ENCODE results near the gene CD3D. TPM values are rescaled to one million over a fixed set of nuclear protein-coding genes. Genes with fewer than 3 reads are reported as not detected.

The CD3D gene
- total and polyA plus RNA-seq, 12 donors: 0.44 to 8.0 (median 2.2) TPM

DNA sequence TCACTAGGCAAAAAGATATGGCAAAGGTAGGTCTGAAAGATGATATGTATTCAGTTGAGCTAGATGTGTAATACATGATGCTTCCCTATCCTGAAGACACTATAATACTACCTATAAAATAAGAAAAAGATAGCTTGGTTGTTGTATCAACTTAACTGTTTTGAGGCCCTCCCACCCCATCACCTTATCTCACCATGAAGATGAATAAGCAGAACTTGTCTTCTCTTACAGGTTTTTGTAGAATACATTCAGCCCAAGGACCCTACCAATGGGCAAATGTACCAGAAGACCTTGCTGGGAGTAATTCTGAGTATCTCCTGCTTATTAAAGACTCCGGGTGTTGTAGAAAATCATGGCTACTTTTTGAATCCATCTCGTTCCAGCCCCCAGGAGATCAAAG, 30.8 kb upstream of the CD3D start:
- no peak for DNase-seq
- Histone ChIP-seq H3K36me3 (replicated peaks in 1 of 2) (peaks cover 0 to 93% of the 10 kb centered on the region in 2 donors), H3K4me3 (no peak overlapping the region), H3K27ac (no peak overlapping the region), H3K4me1 (replicated peaks in 1 of 2) (no peaks in the 10 kb centered on the region), H3K27me3 (no peaks in the 10 kb centered on the region), H3K9me3 (replicated peaks in 1 of 3) (no peaks in the 10 kb centered on the region)
- 93 to 97% (median 94%) methylated on average over 2 of the region's 2 CpGs for WGBS, 4 donors
- TF ChIP-seq POLR2A (IDR thresholded peaks at IDR 0.05): no peak
- no peak for TF ChIP-seq CTCF (IDR thresholded peaks at IDR 0.05)
- intact Hi-C loops (cut with DNase I): no loop called here

DNA sequence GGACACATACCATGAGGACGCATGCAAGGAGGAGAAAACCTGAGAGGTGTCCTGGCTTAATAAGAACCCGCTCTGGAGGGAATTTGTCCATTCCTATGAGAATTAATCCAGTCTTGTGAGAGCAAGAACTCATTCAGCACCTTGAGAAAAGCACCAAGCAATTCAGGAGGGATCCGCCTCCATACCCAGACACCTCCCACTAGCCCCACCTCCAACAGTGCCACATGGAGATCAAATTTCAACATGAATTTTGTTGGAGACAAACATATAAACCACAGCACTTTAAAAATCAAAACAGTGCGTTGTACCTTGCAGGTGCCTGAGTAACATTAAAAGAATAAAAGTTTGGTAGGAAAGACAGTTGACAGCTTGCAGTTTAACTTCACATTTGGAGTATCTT, 28.3 kb upstream of the CD3D start:
- WGBS, 4 donors: 91 to 98% (median 94%) methylated on average over 4 of the region's 4 CpGs
- Histone ChIP-seq H3K9me3 (replicated peaks in 1 of 3) (no peaks in the 10 kb centered on the region), H3K27me3 (no peaks in the 10 kb centered on the region), H3K27ac (no peak overlapping the region), H3K4me1 (replicated peaks in 1 of 2) (no peaks in the 10 kb centered on the region), H3K4me3 (no peak overlapping the region), H3K36me3 (replicated peaks in 1 of 2) (peaks cover 0 to 98% of the 10 kb centered on the region in 2 donors)
- DNase-seq: no peak
- intact Hi-C loops (cut with DNase I): no loop called here
- TF ChIP-seq POLR2A (IDR thresholded peaks at IDR 0.05): no peak
- TF ChIP-seq CTCF (IDR thresholded peaks at IDR 0.05): no peak

DNA sequence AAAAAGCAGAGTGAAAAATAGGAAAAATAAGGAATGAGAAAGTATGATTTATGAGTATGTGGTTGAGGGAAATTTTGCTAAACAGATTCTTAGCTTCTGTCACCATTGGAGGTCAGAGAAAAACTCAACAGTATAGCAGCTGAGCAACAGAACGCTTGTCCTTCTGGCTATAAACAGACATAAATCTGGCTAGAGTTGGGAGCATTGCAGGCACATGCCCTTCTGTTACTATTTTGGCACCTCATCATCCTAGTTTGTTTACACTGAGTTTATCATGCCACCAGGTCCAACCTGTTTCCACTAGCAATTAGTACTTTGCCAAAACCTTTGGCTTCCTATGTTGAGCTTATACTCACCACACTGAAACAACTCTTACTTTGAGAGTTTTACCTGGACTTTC, 23.8 kb upstream of the CD3D start:
- Histone ChIP-seq H3K27ac (no peak overlapping the region), H3K4me1 (replicated peaks in 1 of 2) (no peaks in the 10 kb centered on the region), H3K36me3 (replicated peaks in 1 of 2) (peaks cover 0 to 67% of the 10 kb centered on the region in 2 donors), H3K9me3 (replicated peaks in 1 of 3) (no peaks in the 10 kb centered on the region), H3K27me3 (no peaks in the 10 kb centered on the region), H3K4me3 (no peak overlapping the region)
- TF ChIP-seq POLR2A (IDR thresholded peaks at IDR 0.05) (no peak), CTCF (IDR thresholded peaks at IDR 0.05) (no peak)
- no peak for DNase-seq
- WGBS, 4 donors: 72 to 100% (median 89%) methylated on average over 1 of the region's 1 CpG
- intact Hi-C loops (cut with DNase I): no loop called here

GRCh38 chr11:118364956-118365615, 22.6 kb upstream of the CD3D start:
- peaks cover 3 to 10% of the 10 kb centered on the region in 2 donors for H3K4me1 ChIP-seq (replicated peaks in 1 of 2)
- H3K27ac ChIP-seq: no peak overlapping the region
- no peaks in the 10 kb centered on the region for H3K27me3 ChIP-seq
- no peak overlapping the region for H3K4me3 ChIP-seq
- WGBS, 4 donors: 87 to 92% (median 90%) methylated on average over 3 of the region's 3 CpGs
- TF ChIP-seq POLR2A (IDR thresholded peaks at IDR 0.05) (no peak), CTCF (IDR thresholded peaks at IDR 0.05) (no peak)
- H3K36me3 ChIP-seq (replicated peaks in 1 of 2): peaks cover 0 to 55% of the 10 kb centered on the region in 2 donors
- no peak for DNase-seq
- intact Hi-C loops (cut with DNase I): no loop called here
- H3K9me3 ChIP-seq (replicated peaks in 1 of 3): no peaks in the 10 kb centered on the region
